Smooth muscle cell of the brain vasculature (primary cell): ENCODE measurements around the gene CHCHD6.
"Not testable (repeated sequence)": the region's sequence is repeated elsewhere in the genome, so short reads cannot be mapped to it uniquely, and the experiment has no call there.

Source experiments
- DNase-seq: peaks from one replicate; pipeline ENCODE4 v3.0.0-alpha.2; 2012; ENCODE audit warnings: low read depth, low spot score

The CHCHD6 gene

GRCh38 chr3:126766653-126767052 lies 62.6 kb downstream of the CHCHD6 start:
- DNase-seq = no peak

DNA sequence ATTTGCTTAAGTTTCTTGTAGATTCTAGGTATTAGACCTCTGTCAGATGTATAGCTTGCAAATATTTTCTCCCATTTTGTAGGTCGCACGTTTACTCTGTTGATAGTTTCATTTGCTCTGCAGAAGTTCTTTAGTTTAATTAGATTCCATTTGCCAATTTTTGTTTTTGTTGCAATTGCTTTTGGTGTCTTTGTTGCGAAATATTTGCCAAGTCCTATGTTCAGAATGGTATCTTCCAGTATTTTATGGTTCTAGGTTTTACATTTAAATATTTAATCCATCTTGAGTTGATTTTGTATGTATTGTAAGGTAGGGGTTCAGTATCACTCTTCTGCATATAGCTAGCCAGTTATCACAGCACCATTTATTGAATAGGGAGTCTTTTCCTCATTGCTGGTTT lies 64.9 kb downstream of the CHCHD6 start:
- no peak for DNase-seq

DNA sequence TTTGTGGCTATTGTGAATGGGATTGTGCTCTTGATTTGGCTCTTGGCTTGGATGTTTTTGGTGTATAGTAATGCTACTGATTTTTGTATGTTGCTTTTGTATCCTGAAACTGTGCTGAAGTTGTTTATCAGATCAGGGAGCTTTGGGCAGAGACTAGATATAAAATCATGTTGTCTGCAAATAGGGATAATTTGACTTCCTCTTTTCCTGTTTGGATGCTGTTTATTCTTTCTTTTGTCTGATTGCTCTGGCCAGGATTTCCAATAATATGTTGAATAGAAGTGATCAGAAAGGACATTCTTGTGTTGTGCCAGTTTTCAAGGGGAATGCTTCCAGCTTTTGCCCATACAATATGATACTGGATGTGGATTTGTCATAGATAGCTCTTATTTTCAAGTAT lies 66.1 kb downstream of the CHCHD6 start:
- no peak for DNase-seq

DNA sequence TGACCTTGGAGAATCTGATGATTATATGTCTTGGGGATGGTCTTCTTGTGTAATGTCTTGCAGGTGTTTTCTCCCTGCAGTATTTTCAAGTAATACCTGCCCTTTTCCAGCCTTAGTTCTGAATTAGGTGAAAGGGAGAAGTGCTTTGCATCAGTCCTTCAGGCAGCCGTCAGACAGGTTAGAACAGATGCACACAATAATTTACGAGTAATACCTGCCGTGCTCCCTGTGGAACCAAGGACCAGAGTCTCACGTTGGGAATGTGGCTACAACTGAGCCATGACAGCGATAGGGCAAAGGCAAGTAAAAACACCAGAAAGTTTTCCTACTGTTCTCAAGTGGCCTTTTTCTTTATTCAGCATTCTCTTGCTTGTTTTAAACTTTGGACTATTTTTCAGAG lies 69.1 kb downstream of the CHCHD6 start:
- no peak for DNase-seq

- DNase-seq = no peak
Measured at GRCh38 chr3:126773783-126774182, 69.7 kb downstream of the CHCHD6 start.

GRCh38 chr3:126777366-126777765 lies 73.3 kb downstream of the CHCHD6 start:
- no peak for DNase-seq

GRCh38 chr3:126780666-126781065 lies 76.6 kb downstream of the CHCHD6 start:
- no peak for DNase-seq

DNA sequence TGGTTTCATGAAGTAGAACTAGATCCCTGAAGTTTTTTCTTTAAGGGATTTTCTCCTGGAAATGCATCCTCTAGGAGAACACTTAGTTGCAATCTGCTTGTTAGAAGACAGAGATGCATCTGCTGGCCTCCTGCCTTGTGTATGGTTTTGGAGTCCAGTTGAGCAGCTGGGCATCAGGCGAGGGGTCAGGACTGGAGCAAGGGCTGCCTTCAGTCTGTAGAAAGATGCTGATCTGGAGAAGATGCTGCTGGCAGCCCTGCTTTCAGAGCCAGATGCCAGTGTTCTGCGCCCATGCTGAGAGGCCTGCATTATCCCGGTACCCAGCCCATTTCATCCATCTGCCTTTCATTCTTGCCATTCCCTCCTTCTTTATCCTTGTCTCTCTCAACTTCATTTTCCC lies 77.4 kb downstream of the CHCHD6 start:
- DNase-seq = no peak

GRCh38 chr3:126781889-126782491 lies 78.0 kb downstream of the CHCHD6 start:
- no peak for DNase-seq

DNA sequence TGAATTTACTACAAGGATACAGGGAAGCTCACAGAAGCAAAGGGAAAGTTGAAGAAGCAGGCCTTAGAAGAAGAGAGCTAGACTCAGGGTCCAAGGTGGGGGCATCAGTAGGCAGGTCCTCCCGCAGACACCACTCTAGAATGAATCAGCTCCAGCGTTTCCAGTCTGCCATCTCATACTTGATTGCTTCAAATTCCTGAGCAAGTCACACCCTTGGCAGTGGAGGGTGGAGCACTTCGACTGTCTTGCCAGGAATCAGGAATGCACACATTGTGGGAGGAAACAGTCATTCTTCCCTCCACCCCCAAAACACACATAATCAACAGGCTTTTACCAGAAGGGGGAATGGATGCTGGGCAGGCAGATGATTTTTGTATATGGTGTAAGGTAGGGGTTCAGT lies 78.5 kb downstream of the CHCHD6 start:
- no peak for DNase-seq

- DNase-seq = no peak
Measured at GRCh38 chr3:126784254-126784653, 80.2 kb downstream of the CHCHD6 start.

DNA sequence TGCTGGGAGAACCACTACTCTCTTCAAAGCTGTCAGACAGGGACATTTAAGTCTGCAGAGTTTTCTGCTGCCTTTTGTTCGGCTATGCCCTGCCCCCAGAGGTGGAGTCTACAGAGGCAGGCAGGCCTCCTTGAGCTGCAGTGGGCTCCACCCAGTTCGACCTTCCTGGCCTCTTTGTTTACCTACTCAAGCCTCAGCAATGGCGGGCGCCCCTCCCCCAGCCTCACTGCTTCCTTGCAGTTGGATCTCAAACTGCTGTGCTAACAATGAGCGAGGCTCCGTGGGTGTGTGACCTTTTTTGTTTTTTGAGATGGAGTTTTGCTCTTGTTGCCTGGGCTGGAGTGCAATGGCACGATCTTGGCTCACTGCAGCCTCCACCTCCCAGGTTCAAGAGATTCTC lies 87.3 kb downstream of the CHCHD6 start:
- DNase-seq = not testable (repeated sequence)

DNA sequence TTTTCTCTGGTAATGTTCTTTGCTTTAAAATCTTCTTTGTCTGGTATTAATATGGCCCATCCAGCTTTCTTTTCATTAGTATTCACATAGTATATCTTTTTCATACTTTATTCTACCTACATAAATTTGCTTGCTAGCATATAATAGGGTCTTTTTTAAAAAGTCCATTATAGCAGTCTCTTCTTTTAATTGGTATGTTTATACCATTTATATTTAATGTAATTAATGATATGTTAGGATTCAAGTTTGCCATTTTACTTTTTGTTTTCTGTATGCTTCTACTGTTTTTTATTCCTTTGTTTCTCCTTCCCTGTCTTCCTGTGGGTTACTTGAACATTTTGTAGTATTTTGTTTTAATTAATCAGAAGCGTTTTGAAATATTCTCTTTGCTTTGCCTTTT lies 89.0 kb downstream of the CHCHD6 start:
- DNase-seq = no peak

DNA sequence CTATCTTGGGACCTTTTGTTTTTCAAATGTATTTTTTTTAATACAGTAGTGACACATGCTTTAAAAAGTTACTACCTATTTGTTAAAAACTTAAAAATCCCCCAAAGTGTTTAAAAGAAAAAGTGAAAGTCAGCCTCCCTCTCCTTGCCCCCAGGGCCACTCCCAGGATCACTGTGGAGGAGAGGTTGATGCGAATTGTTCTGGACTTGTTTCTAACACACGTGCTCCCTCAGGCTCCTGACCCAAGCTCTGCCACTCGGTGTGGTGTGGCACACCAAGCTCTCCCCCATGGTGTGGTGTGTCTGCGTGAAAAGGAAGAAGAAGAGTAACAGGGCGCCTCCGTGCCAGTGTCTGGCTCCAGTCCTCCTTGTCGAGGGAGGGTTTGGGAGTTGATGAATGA lies 93.5 kb downstream of the CHCHD6 start:
- no peak for DNase-seq

GRCh38 chr3:126798521-126798920 lies 94.5 kb downstream of the CHCHD6 start:
- peak; percentile 73 for DNase-seq

GRCh38 chr3:126799099-126799498 lies 95.1 kb downstream of the CHCHD6 start:
- no peak for DNase-seq

DNA sequence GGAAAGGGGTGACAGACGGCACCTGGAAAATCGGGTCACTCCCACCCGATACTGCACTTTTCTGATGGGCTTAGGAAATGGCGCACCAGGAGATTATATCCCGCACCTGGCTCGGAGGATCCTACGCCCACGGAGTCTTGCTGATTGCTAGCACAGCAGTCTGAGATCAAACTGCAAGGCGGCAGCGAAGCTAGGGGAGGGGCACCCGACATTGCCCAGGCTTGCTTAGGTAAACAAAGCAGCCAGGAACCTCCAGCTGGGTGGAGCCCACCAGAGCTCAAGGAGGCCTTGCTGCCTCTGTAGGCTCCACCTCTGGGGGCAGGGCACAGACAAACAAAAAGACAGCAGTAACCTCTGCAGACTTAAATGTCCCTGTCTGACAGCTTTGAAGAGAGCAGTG lies 97.3 kb downstream of the CHCHD6 start:
- not testable (repeated sequence) for DNase-seq

DNA sequence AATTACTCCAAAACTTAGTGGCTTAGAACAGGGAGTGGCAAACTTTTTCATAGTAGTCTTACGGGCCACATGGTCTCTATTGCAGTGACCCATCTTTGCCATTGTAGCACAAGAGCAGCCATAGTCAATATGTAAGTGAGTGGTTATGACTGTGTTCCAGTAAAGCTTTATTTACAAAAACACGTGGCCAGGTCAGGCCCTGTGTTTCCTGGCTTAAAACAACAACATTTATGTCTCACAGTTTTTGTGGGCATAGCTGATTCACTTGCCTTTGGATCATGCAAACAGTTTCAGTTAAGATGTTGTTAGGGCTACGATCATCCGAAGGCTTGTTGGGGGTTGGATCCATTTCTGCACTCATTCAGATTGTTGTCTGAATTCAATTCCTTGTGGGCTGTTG lies 103.8 kb downstream of the CHCHD6 start:
- DNase-seq = no peak

DNA sequence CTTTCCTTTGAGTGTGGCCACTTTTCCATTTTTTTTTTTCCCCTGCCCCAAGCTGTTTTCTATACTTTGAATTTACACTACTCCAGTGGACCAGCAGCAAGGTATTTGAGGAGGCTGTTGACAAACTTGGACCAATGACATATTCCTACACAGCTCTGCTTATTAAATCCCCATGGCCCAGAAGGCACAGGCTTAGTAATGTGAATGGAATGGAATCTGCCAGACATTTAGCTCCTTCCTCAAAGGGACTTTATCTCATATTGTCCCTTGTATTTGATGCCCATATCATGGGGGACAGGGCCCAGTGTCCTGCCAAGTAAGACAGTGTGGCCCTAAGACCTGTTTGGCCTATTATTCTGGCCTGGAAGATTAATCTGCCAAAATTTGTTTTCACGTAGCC lies 107.5 kb downstream of the CHCHD6 start:
- no peak for DNase-seq

- DNase-seq = no peak
Measured at GRCh38 chr3:126816298-126816697, 112.3 kb downstream of the CHCHD6 start.

- DNase-seq = no peak
Measured at GRCh38 chr3:126816986-126817777, 113.1 kb downstream of the CHCHD6 start.

- DNase-seq = no peak
Measured at GRCh38 chr3:126817781-126818180, 113.7 kb downstream of the CHCHD6 start.

- no peak for DNase-seq
Measured at GRCh38 chr3:126818400-126819095, 114.5 kb downstream of the CHCHD6 start.
